GM10847 (cell line): ENCODE results near the gene RRBP1.

ENCODE experiments used
- POLR2A ChIP-seq: IDR thresholded peaks from 2 replicates; pipeline ENCODE4 v1.6.1; 2011; ENCODE audit not compliant: insufficient read length; ENCODE audit errors: extremely low read depth

RRBP1 gene

DNA sequence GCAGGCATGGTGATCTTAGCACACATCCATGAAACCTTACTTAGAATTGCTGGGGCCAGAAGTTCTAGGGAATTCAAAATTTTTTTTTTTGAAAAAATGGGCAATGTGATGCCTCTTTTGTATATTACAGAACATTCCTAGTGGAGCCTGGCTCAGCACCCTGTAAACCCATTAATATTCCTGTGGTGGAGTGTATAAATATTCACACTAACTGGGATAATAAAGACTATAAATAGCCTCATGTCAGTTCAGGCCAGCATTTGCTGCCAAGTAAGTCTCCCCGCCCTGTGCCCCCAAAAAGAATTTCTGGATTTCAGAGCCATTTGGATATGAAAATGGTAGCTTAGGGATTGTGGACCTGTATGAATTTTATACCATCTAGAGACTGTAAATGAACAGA is 32.6 kb upstream of the RRBP1 start:
- TF ChIP-seq POLR2A: no peak

- TF ChIP-seq POLR2A: no peak
Measured at GRCh38 chr20:17712708-17713107, 30.7 kb upstream of the RRBP1 start.

DNA sequence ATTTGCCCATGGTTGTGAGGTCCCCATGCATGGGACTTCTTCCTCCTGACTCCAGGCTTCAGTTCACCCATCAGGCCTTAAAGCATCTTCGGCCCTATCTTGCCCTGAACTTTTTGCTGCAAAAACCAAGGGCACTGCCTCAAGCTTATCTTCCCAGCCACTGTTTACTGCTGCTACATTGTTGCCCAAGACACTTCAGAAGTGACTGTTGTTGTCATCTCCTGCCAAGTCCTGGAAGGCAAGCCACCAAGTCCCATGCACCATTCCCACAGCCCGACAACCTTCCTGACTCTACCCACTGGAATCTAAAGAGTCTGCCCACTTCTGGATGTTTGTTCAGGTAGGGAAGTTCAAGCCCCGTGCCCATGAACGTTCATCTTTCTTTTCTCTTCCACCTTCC is 30.2 kb upstream of the RRBP1 start:
- TF ChIP-seq POLR2A: no peak

- TF ChIP-seq POLR2A: no peak
Measured at GRCh38 chr20:17711267-17711627, 29.2 kb upstream of the RRBP1 start.

GRCh38 chr20:17710379-17711266 is 28.6 kb upstream of the RRBP1 start:
- TF ChIP-seq POLR2A: no peak

DNA sequence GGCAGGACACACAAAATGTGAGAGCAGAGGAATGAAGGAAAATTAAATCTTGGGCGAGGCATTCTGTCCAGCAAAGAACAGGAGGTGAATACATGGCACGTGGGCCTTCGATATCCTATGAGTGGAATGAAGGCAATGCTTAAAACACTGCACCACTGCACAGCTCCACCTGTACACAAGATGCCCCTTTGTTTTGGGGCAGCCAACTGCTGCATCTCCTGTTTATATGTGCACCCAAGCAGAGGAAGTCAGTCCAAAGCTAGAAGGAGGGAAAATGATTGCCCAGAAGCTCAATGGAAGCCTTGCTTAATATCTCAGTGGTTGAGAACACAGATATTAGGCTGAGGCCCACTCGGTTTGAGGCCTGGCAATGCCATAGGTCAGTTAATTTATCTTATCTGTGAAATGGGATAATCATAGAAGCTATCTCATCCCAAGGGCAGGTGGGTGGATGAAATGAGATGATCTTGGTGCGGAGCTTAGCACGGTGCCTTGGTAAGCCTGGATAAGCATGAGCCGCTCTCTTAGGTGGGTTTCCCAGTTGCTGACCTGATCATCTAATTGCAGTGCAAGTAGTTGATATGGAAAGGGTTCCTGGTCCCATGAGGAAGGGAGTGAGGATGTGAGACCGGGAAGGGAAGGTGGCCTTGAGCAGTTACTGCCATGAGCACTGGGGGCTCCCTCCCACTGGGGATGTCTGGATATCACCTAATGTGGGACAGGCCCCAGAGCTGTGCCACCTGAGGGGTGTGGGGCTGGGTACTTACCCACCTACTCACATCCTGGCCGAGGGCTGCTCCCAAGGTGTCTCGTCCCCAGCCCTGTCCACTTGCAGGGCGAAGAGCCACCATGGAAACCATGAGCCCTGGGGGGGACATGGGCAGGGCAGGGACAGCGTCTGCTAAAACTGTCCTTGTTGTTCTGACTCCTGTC is 27.6 kb upstream of the RRBP1 start:
- TF ChIP-seq POLR2A: no peak

GRCh38 chr20:17708675-17709360 is 26.8 kb upstream of the RRBP1 start:
- TF ChIP-seq POLR2A: no peak

- TF ChIP-seq POLR2A: no peak
Measured at GRCh38 chr20:17706632-17707031, 24.6 kb upstream of the RRBP1 start.

- TF ChIP-seq POLR2A: no peak
Measured at GRCh38 chr20:17705916-17706315, 23.9 kb upstream of the RRBP1 start.

GRCh38 chr20:17704589-17705317 is 22.7 kb upstream of the RRBP1 start:
- no peak for TF ChIP-seq POLR2A

DNA sequence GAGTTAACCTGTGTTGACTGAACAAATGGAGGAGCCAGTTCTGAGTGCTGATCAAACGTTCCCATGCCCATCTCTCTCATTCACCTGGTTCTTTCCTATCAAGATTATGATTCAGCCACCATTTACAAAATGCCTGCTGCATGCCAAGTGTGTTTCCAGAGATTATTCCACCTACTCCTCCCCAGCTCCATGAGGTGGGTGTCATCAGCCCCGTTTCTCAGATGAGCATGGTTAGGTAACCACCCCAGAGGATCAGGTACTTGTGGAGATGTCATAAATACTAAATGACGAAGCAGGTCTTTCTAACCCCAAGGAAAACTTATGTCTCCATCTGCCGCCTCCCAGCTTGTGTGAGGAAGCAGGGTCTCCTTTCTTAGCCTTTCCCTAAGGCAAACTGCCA is 19.8 kb upstream of the RRBP1 start:
- no peak for TF ChIP-seq POLR2A

DNA sequence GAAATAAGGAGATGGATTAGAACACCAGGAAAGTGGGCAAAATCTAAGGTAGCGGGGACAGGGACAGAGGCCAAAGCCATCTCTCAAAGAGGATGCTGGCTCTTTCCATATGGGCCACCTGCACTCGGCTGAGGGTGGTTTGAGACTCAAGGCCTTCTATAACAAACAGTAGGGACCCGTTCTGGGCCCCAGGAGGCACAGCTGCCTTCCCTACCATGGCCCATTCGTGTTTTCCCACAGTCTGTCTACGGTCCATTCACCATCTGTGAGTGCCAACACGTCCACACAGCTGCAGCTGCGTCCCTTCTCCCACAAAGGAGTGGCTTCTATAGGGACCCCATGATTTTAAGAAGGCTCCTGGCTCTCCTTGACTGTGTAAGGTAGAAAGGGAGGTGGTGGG is 18.6 kb upstream of the RRBP1 start:
- TF ChIP-seq POLR2A: no peak

DNA sequence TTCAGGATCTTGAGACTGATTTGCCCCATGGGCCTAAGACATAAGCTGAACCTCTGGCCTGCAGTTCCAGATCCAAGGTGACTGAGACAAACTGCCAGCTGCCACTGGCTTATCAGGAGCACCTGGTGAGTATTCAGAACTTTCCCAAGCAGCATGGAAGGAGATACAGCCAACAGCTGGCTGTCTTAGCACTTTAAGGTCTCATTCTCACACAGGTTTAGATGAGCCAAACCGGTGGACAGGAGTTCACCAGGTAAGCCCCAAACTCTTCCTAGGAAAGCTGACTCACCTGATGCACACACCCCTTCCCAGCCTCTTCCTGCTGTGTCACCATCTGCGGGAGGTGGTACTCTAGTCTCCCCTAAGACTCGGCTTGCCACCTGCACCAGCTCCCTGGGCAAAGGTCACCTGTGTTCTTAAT is 17.9 kb upstream of the RRBP1 start, which contains the start of gene BANF2:
Gene BANF2 (plus strand): TSS at position 36 of the 421 bp plus-strand sequence. CDS start 25,060 bp downstream, outside the sequence.
- TF ChIP-seq POLR2A: no peak

DNA sequence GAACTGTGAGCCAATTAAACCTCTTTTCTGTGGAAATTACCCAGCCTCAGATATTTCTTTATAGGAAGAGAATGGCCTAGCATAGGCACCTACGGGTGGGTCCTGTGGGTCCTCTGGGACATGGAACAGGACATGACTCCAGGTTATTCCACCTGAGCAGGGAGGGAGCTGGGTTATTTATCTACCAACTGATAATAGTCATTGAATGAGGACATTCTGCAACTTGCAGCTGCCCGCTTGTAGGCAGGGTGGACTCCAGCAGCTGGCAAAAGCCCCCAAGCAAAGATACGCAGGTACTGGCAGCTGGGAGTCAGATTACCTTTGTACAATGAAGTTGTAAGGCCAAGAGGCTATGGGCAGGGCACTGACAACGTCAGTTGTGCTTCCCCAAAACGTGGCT is 16.3 kb upstream of the RRBP1 start:
- TF ChIP-seq POLR2A: no peak

GRCh38 chr20:17697171-17697570 is 15.1 kb upstream of the RRBP1 start:
- TF ChIP-seq POLR2A: no peak
